GM21576 (cell line): ENCODE data around the gene TMC5.
"Not testable (repeated sequence)": the region's sequence is repeated elsewhere in the genome, so short reads cannot be mapped to it uniquely, and the experiment has no call there.

Source experiments
- ATAC-seq: cut with Tn5 transposase; IDR thresholded peaks from one replicate; pipeline ENCODE4 v1.9.1; 2021; ENCODE audit warnings: mild to moderate bottlenecking, moderate library complexity; ENCODE audit not compliant: unreplicated experiment

Gene TMC5

DNA sequence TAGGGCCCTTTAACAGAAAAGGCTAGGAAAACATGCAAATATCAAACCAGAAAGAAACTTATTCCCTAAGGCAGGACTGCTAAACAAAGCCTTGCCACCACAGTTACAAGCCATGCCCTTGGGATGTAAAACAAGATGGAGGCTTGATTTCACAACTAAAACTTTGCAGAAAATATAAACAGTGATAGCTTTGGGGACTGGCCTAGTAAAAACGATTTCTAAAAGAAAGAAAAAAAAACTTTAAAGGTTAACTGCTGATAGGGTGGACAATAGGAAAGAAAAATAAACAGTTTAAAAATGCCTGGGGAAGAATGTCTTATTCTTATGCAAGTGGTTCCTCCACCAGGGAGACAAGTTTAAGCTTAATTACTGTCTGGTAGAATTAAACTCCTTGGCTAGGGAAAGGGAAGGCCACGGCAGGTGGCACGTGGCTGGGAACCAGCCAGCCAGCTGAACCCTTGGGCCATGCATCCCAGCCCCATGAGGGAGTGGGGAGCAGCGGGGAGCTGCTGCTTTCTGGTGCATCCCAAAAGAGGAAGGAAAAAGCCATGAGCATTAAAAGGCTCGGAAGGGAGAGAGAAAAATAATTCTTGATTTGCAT, 10.7 kb upstream of the TMC5 start:
- no peak for ATAC-seq

GRCh38 chr16:19410435-19411171, 7.1 kb upstream of the TMC5 start:
- no peak for ATAC-seq

- ATAC-seq = no peak
Measured at GRCh38 chr16:19411298-19411697, 6.4 kb upstream of the TMC5 start.

DNA sequence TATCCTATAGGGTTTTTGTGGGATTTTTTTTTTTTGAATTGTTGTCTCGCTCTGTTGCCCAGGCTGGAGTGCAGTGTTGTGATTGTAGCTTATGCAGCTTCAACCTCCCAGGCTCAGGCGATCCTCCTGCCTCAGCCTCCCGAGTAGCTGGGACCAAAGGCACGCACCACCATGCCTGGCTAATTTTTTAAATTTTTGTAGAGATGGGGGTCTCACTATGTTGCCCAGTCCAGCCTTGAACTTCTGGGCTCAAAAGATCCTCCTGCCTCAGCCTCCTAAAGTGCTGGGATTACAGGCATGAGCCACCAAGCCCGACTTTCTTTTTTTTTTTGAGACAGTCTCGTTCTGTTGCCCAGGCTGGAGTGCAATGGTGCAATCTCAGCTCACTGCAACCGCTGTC, 5.6 kb upstream of the TMC5 start:
- ATAC-seq = not testable (repeated sequence)

DNA sequence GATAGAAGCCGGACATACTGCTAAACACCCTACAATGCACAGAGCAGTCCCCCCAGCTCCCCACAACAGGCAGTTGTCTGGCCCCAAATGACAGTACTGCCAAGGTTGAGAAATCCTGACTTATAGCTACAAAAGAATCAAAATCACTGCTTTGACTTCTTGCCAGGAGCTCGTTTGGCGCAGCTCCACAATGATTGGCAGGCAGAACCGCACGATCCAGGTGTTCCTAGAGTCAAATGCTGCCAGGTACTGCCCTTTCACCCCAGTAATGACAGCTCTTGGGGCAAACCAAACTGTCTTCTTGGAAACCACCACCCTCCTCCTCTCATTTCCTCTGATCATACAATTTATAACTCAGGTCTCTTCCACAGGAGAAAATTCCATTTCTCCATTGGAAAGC, 2.2 kb upstream of the TMC5 start:
- ATAC-seq = no peak

- no peak for ATAC-seq
Measured at GRCh38 chr16:19415918-19416317, 1.8 kb upstream of the TMC5 start.

DNA sequence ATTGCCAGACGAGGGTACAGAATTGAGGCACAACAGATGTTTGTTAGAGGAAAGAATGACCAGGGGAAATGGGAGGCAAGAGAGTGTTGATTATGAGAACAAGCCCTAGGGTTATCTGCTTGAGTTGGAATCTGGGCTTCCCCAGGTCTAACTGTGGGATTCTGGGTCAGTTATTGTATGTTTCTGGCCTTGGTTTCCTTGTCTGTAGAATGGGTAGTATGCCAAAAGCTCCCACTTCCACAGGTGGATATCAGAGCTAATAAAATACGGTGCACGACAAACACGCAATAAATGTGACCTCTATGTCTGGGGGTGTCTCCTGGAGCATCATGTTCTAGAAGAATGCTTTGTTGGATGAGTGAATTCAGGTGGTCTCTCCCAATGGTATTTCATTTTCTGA, 517 bp downstream of the TMC5 start:
- ATAC-seq = no peak

DNA sequence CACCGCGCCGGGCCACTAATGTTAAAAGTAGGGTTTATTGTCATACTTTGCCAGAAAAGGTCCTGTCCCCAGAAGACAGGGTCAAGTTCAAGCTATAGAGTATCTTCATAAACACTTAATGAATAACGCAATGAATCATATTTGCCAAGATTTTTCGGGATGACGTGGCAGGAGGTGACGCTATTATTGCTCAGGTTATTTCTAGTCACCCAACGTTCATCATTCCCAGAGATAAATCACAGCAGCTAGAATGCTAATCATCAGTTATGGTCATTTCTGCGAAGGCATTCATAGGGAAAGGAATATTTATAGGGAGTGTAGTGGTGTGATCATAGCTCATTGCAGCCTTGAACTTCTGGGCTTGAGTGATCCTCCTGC, 2.0 kb downstream of the TMC5 start:
- no peak for ATAC-seq

GRCh38 chr16:19424478-19424877, 6.8 kb downstream of the TMC5 start:
- no peak for ATAC-seq

DNA sequence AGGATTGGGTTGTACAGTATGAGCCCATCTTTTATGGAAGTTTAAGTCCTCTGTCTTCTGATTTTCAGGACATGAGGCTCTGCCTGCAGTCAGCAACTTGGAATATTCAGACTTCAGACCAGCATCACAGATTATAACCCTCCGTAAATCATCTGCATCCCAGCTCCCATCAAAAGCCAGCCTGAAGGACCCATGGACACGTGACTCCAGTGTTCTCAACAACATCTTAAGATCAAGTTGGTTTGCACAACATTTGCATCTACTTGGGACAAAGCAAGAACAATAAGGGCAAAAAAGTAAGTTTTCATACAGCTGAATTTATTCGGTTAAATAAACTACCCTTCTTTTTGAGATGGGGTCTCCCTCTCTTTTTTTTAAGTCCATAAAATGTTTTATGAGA, 12.7 kb downstream of the TMC5 start:
- no peak for ATAC-seq

- ATAC-seq = no peak
Measured at GRCh38 chr16:19431636-19432340, 14.1 kb downstream of the TMC5 start.

- no peak for ATAC-seq
Measured at GRCh38 chr16:19432429-19432828, 14.7 kb downstream of the TMC5 start.

DNA sequence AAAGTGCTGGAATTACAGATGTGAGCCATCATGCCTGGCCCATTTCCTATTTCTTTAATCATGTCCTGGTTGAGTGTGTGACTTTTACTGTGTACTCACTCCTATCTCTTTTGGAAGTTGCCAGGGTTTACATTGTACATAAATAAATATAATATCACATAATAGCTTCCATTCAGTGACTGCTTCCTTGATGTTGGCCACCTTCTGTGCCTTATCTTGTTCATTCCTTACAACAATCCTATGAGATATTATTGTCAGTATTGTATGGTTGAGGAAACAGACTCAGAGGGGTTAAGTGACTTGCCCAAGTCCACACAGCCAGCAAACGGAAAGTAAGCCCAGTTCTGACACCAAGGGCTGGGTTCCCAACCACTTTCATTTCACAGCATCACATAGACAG, 16.9 kb downstream of the TMC5 start:
- no peak for ATAC-seq

DNA sequence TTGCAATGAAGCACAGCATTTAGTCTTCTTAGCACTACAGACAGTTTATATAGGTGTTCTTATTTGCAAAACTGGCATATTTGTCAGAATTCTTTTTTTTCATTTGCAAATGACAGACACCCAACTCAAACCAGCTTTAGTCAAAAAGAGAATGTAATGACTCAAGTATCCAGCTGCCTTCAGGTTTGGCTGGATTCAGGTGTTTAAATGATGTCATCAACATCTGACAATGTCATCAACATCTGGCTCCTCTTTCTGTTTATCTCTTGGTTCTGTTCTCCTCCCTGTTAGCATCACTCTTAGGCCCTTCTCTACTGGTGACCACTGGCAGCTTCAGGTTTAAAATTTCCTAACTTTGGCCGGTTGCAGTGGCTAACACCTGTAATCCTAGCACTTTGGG, 18.9 kb downstream of the TMC5 start:
- no peak for ATAC-seq

DNA sequence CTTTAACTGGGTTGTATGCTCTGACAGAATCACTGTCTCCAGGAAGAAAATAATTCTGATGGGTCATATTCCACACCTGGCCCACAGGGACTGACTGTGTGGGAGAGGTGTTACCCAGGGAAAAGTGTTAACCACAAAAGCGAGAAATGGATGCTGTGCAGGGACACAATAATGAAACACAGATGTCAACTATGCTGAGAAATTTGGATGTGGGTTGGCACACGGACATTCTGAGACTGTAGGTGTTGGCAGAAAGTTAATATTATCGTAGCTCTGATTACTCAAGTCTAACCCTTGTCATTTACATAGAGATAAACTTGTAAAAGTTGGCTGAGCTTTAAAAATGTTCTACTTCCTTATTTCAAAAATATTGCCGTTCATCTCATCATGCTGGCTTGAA, 19.6 kb downstream of the TMC5 start:
- no peak for ATAC-seq

- ATAC-seq = no peak
Measured at GRCh38 chr16:19438739-19439138, 21.1 kb downstream of the TMC5 start.

- ATAC-seq = no peak
Measured at GRCh38 chr16:19439483-19439882, 21.8 kb downstream of the TMC5 start.

- no peak for ATAC-seq
Measured at GRCh38 chr16:19443659-19444058, 26.0 kb downstream of the TMC5 start.

DNA sequence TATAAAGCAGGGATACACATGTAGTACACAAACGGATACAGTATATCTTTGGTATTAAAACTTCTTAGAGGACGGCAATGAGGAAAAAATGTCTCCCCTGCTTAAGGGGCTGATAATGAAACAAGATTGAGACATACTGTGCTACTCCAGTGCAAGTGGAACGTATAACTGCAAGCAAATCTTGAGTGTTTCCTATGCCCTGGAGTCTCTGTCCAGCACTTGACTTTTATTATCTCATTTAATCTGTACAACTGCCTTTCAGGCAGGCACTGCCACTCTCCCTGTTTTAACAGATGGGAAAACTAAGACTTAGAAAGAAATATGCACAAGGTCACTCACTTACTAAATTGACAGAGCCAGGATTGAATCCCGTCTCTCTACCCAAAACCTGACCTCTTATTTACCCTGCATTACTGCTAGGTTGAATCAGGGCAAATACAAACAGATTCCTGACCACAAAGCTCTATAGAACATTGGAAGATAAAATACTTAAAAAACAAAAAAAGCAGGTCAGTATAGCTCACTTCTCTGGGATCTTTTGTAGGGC, 28.7 kb downstream of the TMC5 start:
- no peak for ATAC-seq

DNA sequence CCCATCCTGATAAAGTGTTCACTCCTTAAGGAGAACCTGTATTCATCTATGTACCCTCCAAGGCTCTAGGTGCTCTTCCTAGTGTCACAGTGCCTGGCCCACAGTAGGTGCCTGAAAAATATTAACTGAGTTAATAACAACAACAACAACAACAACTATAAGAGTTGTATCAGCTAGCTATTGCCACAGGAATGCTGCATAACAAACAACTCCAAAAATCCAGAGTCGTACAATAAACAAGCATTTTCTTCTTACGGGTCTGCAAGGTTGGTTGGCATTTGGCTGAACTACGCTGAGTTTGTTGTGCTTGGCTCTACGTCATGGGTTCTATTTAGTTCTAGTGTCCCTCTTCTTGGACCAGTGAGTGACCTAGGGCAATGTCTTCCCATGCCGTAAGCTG, 29.2 kb downstream of the TMC5 start:
- no peak for ATAC-seq

DNA sequence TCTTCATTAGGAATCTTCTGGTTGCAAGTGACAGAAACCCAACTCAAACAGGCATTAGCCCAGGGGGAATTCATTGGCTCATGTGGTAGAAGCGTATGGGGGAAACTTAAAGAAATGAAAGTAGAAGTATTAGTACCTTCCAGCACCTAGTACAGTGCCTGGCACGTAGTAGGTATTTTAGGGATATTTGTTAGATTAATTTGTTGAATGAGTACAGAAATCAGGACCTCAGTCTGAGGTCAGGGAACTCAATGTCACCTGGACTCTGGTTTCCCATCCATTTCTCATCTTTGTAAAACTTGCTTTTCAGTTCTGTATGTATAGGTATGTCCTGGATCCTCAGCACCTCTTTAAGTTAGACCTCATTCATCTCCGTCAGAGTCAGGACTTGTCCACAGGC, 32.5 kb downstream of the TMC5 start:
- no peak for ATAC-seq
